A673 (cell line): Measurements from ENCODE around the gene CRX.
"Not testable (repeated sequence)": the region's sequence is repeated elsewhere in the genome, so short reads cannot be mapped to it uniquely, and the experiment has no call there.

Source experiments
- EZH2 ChIP-seq: fragments of 200-600 bp; sonication (generic); IDR thresholded peaks from 2 replicates; pipeline ENCODE4 v1.6.1; 2017; ENCODE audit warnings: borderline replicate concordance, low read depth, mild to moderate bottlenecking, mixed read lengths, antibody characterized with exemption, low read length; ENCODE audit not compliant: poor library complexity, severe bottlenecking
- TF ChIP-seq, protein P1 (sequence below): fragments of 300-800, 200-600 bp; sonication (generic); conservative IDR thresholded peaks from 2 replicates; pipeline ENCODE4 v1.5.1; 2017; ENCODE audit warnings: low read depth, mild to moderate bottlenecking, antibody characterized with exemption, low read length, moderate library complexity, mixed read lengths

DNA sequence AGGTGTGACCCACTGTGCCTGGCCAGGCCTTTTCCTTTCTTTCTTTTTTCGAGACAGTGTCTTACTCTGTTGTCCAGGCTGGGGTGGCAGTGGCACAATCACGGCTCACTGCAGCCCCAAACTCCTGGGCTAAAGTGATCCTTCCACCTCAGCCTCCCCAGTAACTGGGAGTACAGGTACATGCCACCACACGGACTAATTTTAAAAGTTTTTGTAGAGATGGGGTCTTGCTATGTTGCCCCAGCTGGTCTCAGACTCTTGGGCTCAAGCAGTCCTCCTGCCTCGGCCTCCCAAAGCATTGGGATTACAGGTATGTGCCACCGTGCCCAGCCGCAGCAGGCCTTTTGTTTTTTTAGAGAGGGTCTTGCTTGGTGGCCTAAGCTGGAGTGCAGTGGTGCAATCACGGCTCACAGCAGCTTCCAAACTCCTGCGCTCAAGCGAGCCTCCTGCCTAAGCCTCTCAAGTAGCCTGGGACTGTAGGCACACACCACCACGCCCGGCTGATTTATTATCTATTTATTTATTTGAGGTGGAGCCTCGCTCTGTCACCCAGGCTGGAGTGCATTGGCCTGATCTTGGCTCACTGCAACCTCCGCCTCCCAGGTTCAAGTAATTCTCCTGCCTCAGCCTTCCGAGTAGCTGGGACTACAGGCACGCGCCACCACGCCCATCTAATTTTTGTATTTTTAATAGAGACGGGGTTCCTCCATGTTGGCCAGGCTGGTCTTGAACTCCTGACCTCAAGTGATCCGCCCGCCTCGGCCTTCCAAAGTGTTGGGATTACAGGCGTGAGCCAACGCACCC is 44.3 kb upstream of the CRX start:
- TF ChIP-seq, protein P1, sequence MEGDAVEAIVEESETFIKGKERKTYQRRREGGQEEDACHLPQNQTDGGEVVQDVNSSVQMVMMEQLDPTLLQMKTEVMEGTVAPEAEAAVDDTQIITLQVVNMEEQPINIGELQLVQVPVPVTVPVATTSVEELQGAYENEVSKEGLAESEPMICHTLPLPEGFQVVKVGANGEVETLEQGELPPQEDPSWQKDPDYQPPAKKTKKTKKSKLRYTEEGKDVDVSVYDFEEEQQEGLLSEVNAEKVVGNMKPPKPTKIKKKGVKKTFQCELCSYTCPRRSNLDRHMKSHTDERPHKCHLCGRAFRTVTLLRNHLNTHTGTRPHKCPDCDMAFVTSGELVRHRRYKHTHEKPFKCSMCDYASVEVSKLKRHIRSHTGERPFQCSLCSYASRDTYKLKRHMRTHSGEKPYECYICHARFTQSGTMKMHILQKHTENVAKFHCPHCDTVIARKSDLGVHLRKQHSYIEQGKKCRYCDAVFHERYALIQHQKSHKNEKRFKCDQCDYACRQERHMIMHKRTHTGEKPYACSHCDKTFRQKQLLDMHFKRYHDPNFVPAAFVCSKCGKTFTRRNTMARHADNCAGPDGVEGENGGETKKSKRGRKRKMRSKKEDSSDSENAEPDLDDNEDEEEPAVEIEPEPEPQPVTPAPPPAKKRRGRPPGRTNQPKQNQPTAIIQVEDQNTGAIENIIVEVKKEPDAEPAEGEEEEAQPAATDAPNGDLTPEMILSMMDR, result not testable (repeated sequence)
- not testable (repeated sequence) for TF ChIP-seq EZH2
